BE2C (cell line): ENCODE measurements around the gene SH3BGRL2.
"Not testable (repeated sequence)": the region's sequence is repeated elsewhere in the genome, so short reads cannot be mapped to it uniquely, and the experiment has no call there.

Experiments
- DNase-seq: peaks from one replicate; pipeline ENCODE4 v3.0.0-alpha.2; 2020
- H3K27me3 ChIP-seq: fragments of 250-450 bp; sonication (Bioruptor Pico); 2 replicates; pipeline ENCODE4 v1.5.1; 2020; ENCODE audit warnings: mild to moderate bottlenecking
- H3K36me3 ChIP-seq: fragments of 250-450 bp; sonication (Bioruptor Pico); 2 replicates; pipeline ENCODE4 v1.5.1; 2020; ENCODE audit warnings: mild to moderate bottlenecking
- H3K4me1 ChIP-seq: fragments of 250-450 bp; sonication (Bioruptor Pico); 2 replicates; pipeline ENCODE4 v1.5.1; 2020
- H3K4me3 ChIP-seq: 2 replicates; pipeline ENCODE4 v1.5.1; 2011; ENCODE audit warnings: low read depth, low read length
- H3K9me3 ChIP-seq: fragments of 250-450 bp; sonication (Bioruptor Pico); 2 replicates; pipeline ENCODE4 v1.5.1; 2020
- TF ChIP-seq, protein P1 (sequence below): IDR thresholded peaks from 2 replicates; pipeline ENCODE4 v1.5.1; 2012; ENCODE audit warnings: mild to moderate bottlenecking, low read depth, low read length

SH3BGRL2 gene

DNA sequence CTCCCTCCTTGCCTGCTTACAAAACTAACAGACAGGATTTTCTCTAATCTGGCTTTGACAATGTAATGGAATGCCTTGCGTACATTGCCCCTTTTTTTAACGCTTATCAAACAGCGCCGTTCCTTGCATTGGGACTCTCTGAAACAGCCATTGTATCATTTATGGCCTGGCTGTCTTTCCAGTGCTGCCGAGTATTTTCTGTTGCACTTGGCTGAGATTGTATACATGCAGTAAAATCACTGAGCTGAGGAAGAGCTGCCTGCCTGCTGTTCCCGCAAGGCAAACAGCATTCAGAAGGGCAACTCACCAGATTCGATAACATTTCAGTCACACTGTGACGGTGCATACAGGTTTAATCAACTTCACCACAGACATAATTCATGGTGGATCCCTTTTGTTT, 106.0 kb downstream of the SH3BGRL2 start:
- Histone ChIP-seq H3K4me3 (peak overlapping the region; percentile 53), H3K27me3 (no peaks in the 10 kb centered on the region), H3K9me3 (no peaks in the 10 kb centered on the region), H3K36me3 (no peaks in the 10 kb centered on the region), H3K4me1 (no peaks in the 10 kb centered on the region; the same call in 1 of the 2 replicates)
- no peak for DNase-seq
- TF ChIP-seq, protein P1, sequence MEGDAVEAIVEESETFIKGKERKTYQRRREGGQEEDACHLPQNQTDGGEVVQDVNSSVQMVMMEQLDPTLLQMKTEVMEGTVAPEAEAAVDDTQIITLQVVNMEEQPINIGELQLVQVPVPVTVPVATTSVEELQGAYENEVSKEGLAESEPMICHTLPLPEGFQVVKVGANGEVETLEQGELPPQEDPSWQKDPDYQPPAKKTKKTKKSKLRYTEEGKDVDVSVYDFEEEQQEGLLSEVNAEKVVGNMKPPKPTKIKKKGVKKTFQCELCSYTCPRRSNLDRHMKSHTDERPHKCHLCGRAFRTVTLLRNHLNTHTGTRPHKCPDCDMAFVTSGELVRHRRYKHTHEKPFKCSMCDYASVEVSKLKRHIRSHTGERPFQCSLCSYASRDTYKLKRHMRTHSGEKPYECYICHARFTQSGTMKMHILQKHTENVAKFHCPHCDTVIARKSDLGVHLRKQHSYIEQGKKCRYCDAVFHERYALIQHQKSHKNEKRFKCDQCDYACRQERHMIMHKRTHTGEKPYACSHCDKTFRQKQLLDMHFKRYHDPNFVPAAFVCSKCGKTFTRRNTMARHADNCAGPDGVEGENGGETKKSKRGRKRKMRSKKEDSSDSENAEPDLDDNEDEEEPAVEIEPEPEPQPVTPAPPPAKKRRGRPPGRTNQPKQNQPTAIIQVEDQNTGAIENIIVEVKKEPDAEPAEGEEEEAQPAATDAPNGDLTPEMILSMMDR, result no peak

DNA sequence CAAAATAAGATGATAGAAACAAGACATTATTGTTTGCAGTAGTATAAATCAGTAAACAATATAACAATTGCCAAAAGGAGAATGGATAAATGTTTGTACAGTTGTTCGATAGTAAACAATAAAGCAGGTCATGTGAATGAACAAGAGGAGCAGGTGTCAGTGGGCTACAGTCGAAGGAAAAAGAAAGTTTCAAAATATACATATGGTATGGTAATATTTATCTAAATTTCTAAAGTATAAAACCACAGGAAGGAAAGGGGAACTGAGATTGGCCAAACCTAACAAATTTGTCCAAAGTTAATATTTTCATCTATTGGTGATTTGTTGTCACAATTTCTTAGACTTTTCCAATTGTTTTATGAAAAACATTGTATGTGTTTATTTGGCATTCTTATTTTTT, 110.9 kb downstream of the SH3BGRL2 start:
- Histone ChIP-seq H3K27me3 (no peaks in the 10 kb centered on the region), H3K4me3 (no peak overlapping the region), H3K36me3 (no peaks in the 10 kb centered on the region), H3K9me3 (no peaks in the 10 kb centered on the region), H3K4me1 (no peaks in the 10 kb centered on the region; the same call in 1 of the 2 replicates)
- DNase-seq, result no peak
- TF ChIP-seq, protein P1, result no peak

- not testable (repeated sequence) for H3K9me3 ChIP-seq, DNase-seq, H3K36me3 ChIP-seq, H3K4me1 ChIP-seq, H3K27me3 ChIP-seq, H3K4me3 ChIP-seq
Measured at GRCh38 chr6:79745282-79745681, 114.2 kb downstream of the SH3BGRL2 start.

GRCh38 chr6:79746325-79746724, 115.2 kb downstream of the SH3BGRL2 start:
- not testable (repeated sequence) for DNase-seq, H3K27me3 ChIP-seq

DNA sequence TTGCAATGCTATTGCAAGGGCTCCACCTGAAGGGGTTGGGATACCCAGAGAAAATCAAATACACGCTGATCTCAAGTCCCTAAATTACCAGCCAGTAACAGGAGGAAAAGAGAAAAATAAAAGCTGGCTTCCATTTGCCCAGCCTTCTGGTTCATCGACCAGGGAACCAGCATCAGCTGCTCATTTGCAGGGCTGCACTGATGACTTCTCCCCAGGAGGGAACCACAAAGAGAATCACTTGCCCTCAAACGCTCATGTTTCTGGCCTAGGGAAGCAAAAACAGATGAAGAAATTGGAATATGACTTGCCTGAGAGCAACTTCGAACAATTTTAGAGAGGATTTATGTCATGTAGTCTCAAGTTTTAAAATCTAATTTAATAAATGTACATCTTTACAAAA, 119.7 kb downstream of the SH3BGRL2 start:
- no peaks in the 10 kb centered on the region for H3K36me3 ChIP-seq
- no peak overlapping the region for H3K4me3 ChIP-seq
- TF ChIP-seq, protein P1, result no peak
- H3K9me3 ChIP-seq, result no peaks in the 10 kb centered on the region
- no peak for DNase-seq
- H3K4me1 ChIP-seq, result no peaks in the 10 kb centered on the region
- H3K27me3 ChIP-seq, result no peaks in the 10 kb centered on the region; the same call in 1 of the 2 replicates

More at GRCh38 chr6:79746325-79746724, 115.2 kb downstream of the SH3BGRL2 start:
- not testable (repeated sequence) for H3K36me3 ChIP-seq, H3K9me3 ChIP-seq, H3K4me3 ChIP-seq, H3K4me1 ChIP-seq
